Measurements from ENCODE around the gene ZMYND8.
"Not testable (repeated sequence)": the region's sequence is repeated elsewhere in the genome, so short reads cannot be mapped to it uniquely, and the experiment has no call there.

ZMYND8 gene

GRCh38 chr20:47356526-47357295 lies at the start of gene ZMYND8:
Gene ZMYND8 (minus strand): TSS chr20:47356699. CDS start chr20:47356670, 29 bp downstream.
- peak; percentile 71 for DNase-seq (ENCODE audit: low read depth)
- TF ChIP-seq CTCF (conservative IDR thresholded peaks at IDR 0.05; ENCODE audit: low read depth, low read length): no peak
- peak within 1 kb of the TSS; percentile 45 for H3K4me3 ChIP-seq (ENCODE audit: low read length)

DNA sequence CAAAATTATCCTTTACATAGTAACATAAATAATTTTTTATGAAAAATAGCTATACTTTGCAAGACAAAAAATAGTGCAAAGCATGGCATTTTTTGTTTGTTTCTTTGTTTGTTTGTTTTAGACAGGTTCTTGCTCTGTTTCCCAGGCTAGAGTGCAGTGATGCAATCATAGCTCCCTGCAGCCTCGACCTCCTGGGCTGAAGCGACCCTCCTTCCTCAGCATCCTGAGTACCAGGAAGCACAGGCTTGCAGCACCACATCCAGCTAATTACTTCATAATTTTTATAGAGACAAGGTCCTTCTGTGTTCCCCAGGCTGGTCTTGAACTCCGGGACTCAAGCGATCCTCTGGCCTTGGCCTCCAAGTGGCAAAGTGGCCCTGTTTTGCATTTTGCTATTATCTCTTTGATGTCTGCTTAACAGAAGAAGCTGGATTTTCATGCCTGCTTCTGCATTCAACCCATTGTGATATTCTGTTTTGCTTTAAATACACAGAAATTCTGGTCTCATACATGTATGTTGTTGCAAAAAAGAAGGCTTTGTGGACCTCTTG lies 49.4 kb upstream of the ZMYND8 start:
- no peak for TF ChIP-seq CTCF (conservative IDR thresholded peaks at IDR 0.05; ENCODE audit: low read depth, low read length)
- no peak overlapping the region for H3K4me3 ChIP-seq (ENCODE audit: low read length)
- no peak for DNase-seq (ENCODE audit: low read depth)

DNA sequence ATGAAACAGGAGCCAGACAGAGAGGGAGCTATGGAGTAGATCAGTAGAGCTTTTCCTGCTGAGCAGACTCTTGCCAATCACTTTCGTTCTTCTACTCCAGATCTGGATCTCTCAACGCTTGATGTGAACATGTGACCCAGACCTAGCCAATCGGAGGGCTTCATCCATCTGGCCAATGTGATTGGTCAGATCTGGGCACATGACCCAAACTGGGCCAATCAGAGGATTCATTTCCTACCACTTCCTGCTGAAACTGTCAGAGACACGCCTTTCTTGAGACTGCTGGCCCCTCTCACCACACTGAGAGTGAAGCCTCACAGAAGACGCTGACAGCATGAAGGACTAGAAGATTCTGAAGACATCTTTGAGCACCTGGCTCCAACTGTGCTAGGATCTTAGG lies 44.2 kb upstream of the ZMYND8 start:
- no peak for DNase-seq (ENCODE audit: low read depth)

GRCh38 chr20:47397652-47398301 lies 41.3 kb upstream of the ZMYND8 start:
- no peak for TF ChIP-seq CTCF (conservative IDR thresholded peaks at IDR 0.05; ENCODE audit: low read depth, low read length)
- no peak for DNase-seq (ENCODE audit: low read depth)
- no peak overlapping the region for H3K4me3 ChIP-seq (ENCODE audit: low read length)

More for the DNA sequence above, 44.2 kb upstream of the ZMYND8 start:
- no peak overlapping the region for H3K4me3 ChIP-seq (ENCODE audit: low read length)
- TF ChIP-seq CTCF (conservative IDR thresholded peaks at IDR 0.05; ENCODE audit: low read depth, low read length): no peak

DNA sequence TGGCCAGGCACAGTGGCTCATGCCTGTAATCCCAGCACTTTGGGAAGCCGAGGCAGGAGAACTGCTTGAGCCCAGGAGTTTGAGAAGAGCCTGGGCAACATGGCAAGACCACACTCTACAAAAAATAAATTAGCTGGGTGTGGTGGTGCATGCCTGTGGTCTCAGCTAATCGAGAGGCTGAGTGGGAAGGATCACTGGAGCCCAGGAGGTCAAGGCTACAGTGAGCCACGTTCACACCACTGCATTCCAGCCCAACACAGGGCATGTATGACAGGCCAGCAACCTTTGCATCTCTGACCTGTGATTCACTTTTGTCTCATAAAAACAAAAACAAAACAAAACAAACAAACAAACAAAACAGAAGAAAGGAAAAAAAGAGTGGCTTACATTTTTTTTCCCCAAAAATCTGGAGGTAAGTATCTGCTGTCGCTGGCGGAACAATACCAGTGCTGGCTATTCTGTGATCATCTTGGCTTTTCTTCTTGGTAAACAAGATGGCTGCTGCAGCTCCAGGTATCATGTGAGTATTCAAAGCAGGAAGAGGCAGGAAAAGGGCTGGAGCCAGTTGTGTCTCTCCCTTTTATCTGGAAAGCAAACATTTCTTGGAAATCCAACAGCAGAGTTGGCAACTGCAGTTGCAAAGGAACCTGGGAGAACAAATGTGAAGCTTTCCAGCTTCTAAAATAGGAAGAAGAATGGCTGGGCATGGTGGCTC lies 40.4 kb upstream of the ZMYND8 start:
- no peak for TF ChIP-seq CTCF (conservative IDR thresholded peaks at IDR 0.05; ENCODE audit: low read depth, low read length)
- no peak for DNase-seq (ENCODE audit: low read depth)
- no peak overlapping the region for H3K4me3 ChIP-seq (ENCODE audit: low read length)

DNA sequence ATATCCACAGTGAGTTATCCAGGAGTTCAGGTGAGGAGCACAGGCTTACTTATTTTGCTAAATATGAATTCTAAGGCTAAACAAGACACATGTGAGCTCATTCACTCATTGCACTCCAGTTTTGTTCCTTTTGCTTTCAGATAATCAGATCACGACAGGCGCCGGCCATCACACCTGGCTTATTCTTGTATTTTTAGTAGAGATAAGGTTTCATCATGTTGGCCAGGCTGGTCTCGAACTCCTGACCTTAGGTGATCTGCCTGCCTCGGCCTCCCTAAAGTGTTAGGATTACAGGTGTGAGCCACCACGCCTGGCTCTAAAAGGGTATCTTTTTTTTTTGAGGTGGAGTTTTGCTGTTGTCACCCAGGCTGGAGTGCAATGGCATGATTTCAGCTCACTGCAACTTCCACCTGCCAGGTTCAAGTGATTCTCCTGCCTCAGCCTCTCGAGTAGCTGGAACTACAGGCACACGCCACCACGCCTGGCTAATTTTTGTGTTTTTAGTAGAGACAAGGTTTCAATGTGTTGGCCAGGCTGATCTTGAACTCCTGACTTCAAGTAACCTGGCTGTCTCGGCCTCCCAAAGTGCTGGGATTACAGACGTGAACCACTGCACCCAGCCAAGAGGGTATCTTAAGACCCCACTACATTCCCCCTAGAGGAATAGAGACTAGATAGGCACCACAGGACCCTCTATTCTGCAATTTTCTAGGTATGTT lies 37.5 kb upstream of the ZMYND8 start:
- not testable (repeated sequence) for DNase-seq (ENCODE audit: low read depth)

DNA sequence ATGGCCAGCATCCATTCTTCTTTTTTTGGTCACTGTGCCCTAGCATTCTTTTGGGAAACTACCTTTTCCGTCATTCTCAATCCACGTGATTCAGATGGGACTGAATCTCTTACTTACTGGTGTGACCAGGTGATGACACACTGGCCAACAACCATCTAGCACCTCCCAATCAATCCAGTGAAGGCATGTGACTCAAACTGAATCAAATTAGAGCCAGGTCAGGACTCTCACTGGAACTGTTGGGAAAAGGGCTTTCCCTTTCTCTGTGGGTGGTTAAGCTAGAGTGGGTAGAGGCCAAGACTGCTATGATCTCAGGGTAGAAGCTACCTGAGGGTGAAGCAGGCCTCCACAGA lies 36.2 kb upstream of the ZMYND8 start:
- no peak for TF ChIP-seq CTCF (conservative IDR thresholded peaks at IDR 0.05; ENCODE audit: low read depth, low read length)
- DNase-seq (ENCODE audit: low read depth): no peak
- no peak overlapping the region for H3K4me3 ChIP-seq (ENCODE audit: low read length)

More for the DNA sequence above, 37.5 kb upstream of the ZMYND8 start:
- not testable (repeated sequence) for H3K4me3 ChIP-seq (ENCODE audit: low read length)
